Activated T-helper 1 cell treated with anti-CD3 and anti-CD28 coated beads, Interleukin-2, amount 50 U/mL, for 16 hours (primary cell): Measurements from ENCODE around the gene NBDY.
"Not testable (repeated sequence)": the region's sequence is repeated elsewhere in the genome, so short reads cannot be mapped to it uniquely, and the experiment has no call there.

Experiments
- DNase-seq, 2 donors: peaks; one replicate each; pipeline ENCODE4 v3.0.0-alpha.2; 2020; ENCODE audit warnings: low read depth in 1 of 2, low spot score in 1 of 2

Gene NBDY

GRCh38 chrX:56800307-56800706 lies 71.3 kb downstream of the NBDY start:
- DNase-seq = no peak

GRCh38 chrX:56800801-56801200 lies 71.8 kb downstream of the NBDY start:
- DNase-seq = no peak

GRCh38 chrX:56802428-56802827 lies 73.4 kb downstream of the NBDY start:
- no peak for DNase-seq

GRCh38 chrX:56802921-56803849 lies 74.1 kb downstream of the NBDY start:
- DNase-seq = peak in 1 of 2 donors; percentile 58

GRCh38 chrX:56803850-56804681 lies 75.0 kb downstream of the NBDY start:
- no peak for DNase-seq

- no peak for DNase-seq
Measured at GRCh38 chrX:56804867-56805266, 75.8 kb downstream of the NBDY start.

GRCh38 chrX:56805399-56805798 lies 76.4 kb downstream of the NBDY start:
- no peak for DNase-seq

- DNase-seq = not testable (repeated sequence)
Measured at GRCh38 chrX:56806176-56806575, 77.1 kb downstream of the NBDY start.

GRCh38 chrX:56811599-56811998 lies 82.6 kb downstream of the NBDY start:
- DNase-seq = no peak

GRCh38 chrX:56812515-56813105 lies 83.6 kb downstream of the NBDY start:
- no peak for DNase-seq

- no peak for DNase-seq
Measured at GRCh38 chrX:56813318-56813837, 84.3 kb downstream of the NBDY start.

- DNase-seq = no peak
Measured at GRCh38 chrX:56817179-56817578, 88.1 kb downstream of the NBDY start.

GRCh38 chrX:56826020-56826419 lies 97.0 kb downstream of the NBDY start:
- no peak for DNase-seq

- DNase-seq = no peak
Measured at GRCh38 chrX:56833626-56834025, 104.6 kb downstream of the NBDY start.

- DNase-seq = no peak
Measured at GRCh38 chrX:56853436-56853835, 124.4 kb downstream of the NBDY start.

GRCh38 chrX:56857042-56857441 lies 128.0 kb downstream of the NBDY start:
- no peak for DNase-seq

GRCh38 chrX:56860888-56861287 lies 131.8 kb downstream of the NBDY start:
- DNase-seq = no peak
